HepG2 (cell line): ENCODE data around the gene PLD3. TPM values are rescaled to one million over a fixed set of nuclear protein-coding genes. Genes with fewer than 3 reads are reported as not detected.

Experiments used
- ATAC-seq: fragments of 200-7000 bp; cut with Tn5 transposase; 3 replicates; pipeline ENCODE4 v1.9.1; 2020; ENCODE audit warnings: mild to moderate bottlenecking, moderate library complexity
- BruUV-seq: library from RNA; stranded (reverse); fragments of 400-500 nt; replicated peaks from 2 replicates; lab custom pipeline; 2021; lab: Mats Ljungman, UMichigan
- CTCF ChIA-PET: fragments of 300-600 bp; formaldehyde crosslinking; extraction: SDS; loops from one replicate; lab custom pipeline; 2021; ENCODE audit warnings: low total read pairs, inconsistent platforms, low intra/inter-chr PET ratio; lab: Yijun Ruan, JAX
- POLR2A ChIA-PET: fragments of 350-600 bp; sonication (Branson Sonifier 250); formaldehyde crosslinking; loops from one replicate; lab custom pipeline; 2020; ENCODE audit warnings: antibody characterized with exemption, inconsistent platforms; lab: Yijun Ruan, JAX
- DNase-seq: peaks from one replicate; pipeline ENCODE4 v3.0.0-alpha.2; 2015; ENCODE audit warnings: low spot score
- FAIRE-seq: peaks from 3 replicates; lab custom pipeline; 2011; peaks lifted over from hg19 to GRCh38; lab: Jason Lieb, UNC
- H2AFZ ChIP-seq: one replicate; pipeline ENCODE4 v1.6.1; 2011; ENCODE audit warnings: low read length, inconsistent platforms
- H3K27ac ChIP-seq: fragments of 300-600 bp; 3 replicates; pipeline ENCODE4 v1.8.0; 2011; ENCODE audit warnings: mixed run types, mild to moderate bottlenecking, mixed read lengths, low read length, inconsistent platforms; ENCODE audit not compliant: insufficient read depth; ENCODE audit errors: extremely low read length
- H3K27me3 ChIP-seq, 2 experiments: fragments of 200-600 bp in 1 of 2; 2 replicates in 1 of 2; 3 replicates in 1 of 2; pipeline versions ENCODE4 v1.6.0 to v1.8.0; 2011; ENCODE audit warnings: low read length in 2 of 2, mild to moderate bottlenecking in 2 of 2, moderate library complexity in 2 of 2, inconsistent platforms in 1 of 2; ENCODE audit not compliant: insufficient read depth in 2 of 2, control insufficient read depth in 1 of 2
- H3K36me3 ChIP-seq, 2 experiments: fragments of 200-600 bp in 1 of 2; replicated peaks in 1 of 2; 2 replicates in 1 of 2; 3 replicates in 1 of 2; pipeline versions ENCODE4 v1.5.1 to v1.8.0; 2011; ENCODE audit warnings: low read length in 2 of 2, inconsistent platforms in 1 of 2; ENCODE audit not compliant: insufficient read depth in 2 of 2, control insufficient read depth in 1 of 2
- H3K4me1 ChIP-seq: 2 replicates; pipeline ENCODE4 v1.5.1; 2012; ENCODE audit warnings: low read length, inconsistent platforms; ENCODE audit not compliant: insufficient read depth
- H3K4me2 ChIP-seq: 2 replicates; pipeline ENCODE4 v1.6.0; 2011; ENCODE audit warnings: low read depth, low read length, inconsistent platforms
- H3K4me3 ChIP-seq, 3 experiments: fragments of 200-600 bp in 1 of 3; sonication (generic), shearing (Covaris generic) in 1 of 3; replicated peaks in 1 of 3; 2 replicates each; pipeline ENCODE4 v1.5.1; 2011 to 2016; ENCODE audit warnings: low read length in 3 of 3, inconsistent platforms in 2 of 3, low read depth in 2 of 3, mild to moderate bottlenecking in 2 of 3, control low read depth in 1 of 3, mixed read lengths in 1 of 3; ENCODE audit not compliant: insufficient read depth in 1 of 3
- H3K79me2 ChIP-seq: one replicate; pipeline ENCODE4 v1.6.1; 2011; ENCODE audit warnings: low read length, inconsistent platforms; ENCODE audit not compliant: insufficient read depth
- H3K9ac ChIP-seq: 2 replicates; pipeline ENCODE4 v1.6.0; 2011; ENCODE audit warnings: mild to moderate bottlenecking, low read depth, low read length, inconsistent platforms; ENCODE audit not compliant: insufficient read depth
- H3K9me3 ChIP-seq: 2 replicates; pipeline ENCODE4 v1.5.1; 2012; ENCODE audit warnings: mild to moderate bottlenecking, low read length
- H4K20me1 ChIP-seq: 2 replicates; pipeline ENCODE4 v1.6.0; 2011; ENCODE audit warnings: inconsistent platforms, mild to moderate bottlenecking, low read length, moderate library complexity; ENCODE audit not compliant: insufficient read depth
- HIVEP1 ChIP-seq: sonication (generic); formaldehyde crosslinking; IDR thresholded peaks from 2 replicates; pipeline ENCODE4 v1.4.0; 2020; ENCODE audit warnings: mild to moderate bottlenecking, missing genetic modification reagents
- IRF2 ChIP-seq: IDR thresholded peaks from 2 replicates; pipeline ENCODE4 v1.6.1; 2018; ENCODE audit warnings: missing genetic modification reagents, missing compliant biosample characterization
- SP1 ChIP-seq, 2 experiments: fragments of 450-650 bp in 1 of 2; sonication (generic) in 1 of 2; formaldehyde crosslinking in 1 of 2; IDR thresholded peaks; 2 replicates each; pipeline versions ENCODE4 v1.4.0 to v1.6.1; 2016 to 2020; ENCODE audit warnings: missing genetic modification reagents in 1 of 2
- TCF12 ChIP-seq, 2 experiments: fragments of 450-650 bp in 1 of 2; sonication (generic) in 1 of 2; formaldehyde crosslinking in 1 of 2; IDR thresholded peaks; 2 replicates each; pipeline versions ENCODE4 v1.6.1 to v1.8.0; 2017 to 2022; ENCODE audit warnings: antibody characterized with exemption in 1 of 2, mild to moderate bottlenecking in 1 of 2, missing genetic modification reagents in 1 of 2, moderate library complexity in 1 of 2
- TEAD3 ChIP-seq: optimal IDR thresholded peaks from 2 replicates; pipeline ENCODE3; 2016; ENCODE audit warnings: borderline replicate concordance
- ZNF337 ChIP-seq: sonication (generic); formaldehyde crosslinking; IDR thresholded peaks from 2 replicates; pipeline ENCODE4 v1.5.1; 2020; ENCODE audit warnings: missing genetic modification reagents, low read depth, mild to moderate bottlenecking, borderline replicate concordance
- WGBS: methylation state at CpG from one replicate; pipeline ENCODE4 v1.1.6; 2017; ENCODE audit warnings: low lambda C conversion rate; 5-methylcytosine and 5-hydroxymethylcytosine counted together
- in situ Hi-C: cut with HindIII; loops from 2 replicates; pipeline ENCODE4 v1.10.0; 2017; ENCODE audit warnings: low pct_unique_long_range_greater_than_20kb; ENCODE audit not compliant: extremely low pct_ligation_motif_present
- intact Hi-C: fragments of 100-400 bp; cut with micrococcal nuclease; formaldehyde crosslinking; loops from one replicate; pipeline ENCODE4 v1.10.0; 2022; ENCODE audit not compliant: unreplicated experiment
- polyA plus RNA-seq, 8 experiments: library from polyadenylated mRNA; depleted of rRNA in 3 of 8; stranded (reverse) in 7 of 8; unstranded in 1 of 8; fragments of >200 nt; fragmentation: Illumina TruSeq in 4 of 8; extraction: Trizol in 4 of 8; gene quantifications; 2 replicates each; pipeline versions ENCODE4 v1.2.1 to v1.2.3, GENCODE V29; 2011 to 2016; ENCODE audit warnings: low read depth in 4 of 8, missing spikeins in 1 of 8, mixed read lengths in 1 of 8; ENCODE audit not compliant: insufficient read depth in 1 of 8
- total RNA-seq, 5 experiments: library from RNA; depleted of rRNA; stranded (reverse); fragments of >200 nt; fragmentation: Illumina TruSeq; extraction: Trizol; gene quantifications; 2 replicates each; pipeline ENCODE4 v1.2.3, GENCODE V29; 2016; ENCODE audit warnings: low read depth in 1 of 5
- TF ChIP-seq, protein P1 (sequence below): sonication (generic); formaldehyde crosslinking; IDR thresholded peaks from 2 replicates; pipeline ENCODE4 v1.5.1; 2020; ENCODE audit warnings: missing genetic modification reagents, mild to moderate bottlenecking, borderline replicate concordance
- TF ChIP-seq, protein P2 (sequence below): sonication (generic); formaldehyde crosslinking; IDR thresholded peaks from 2 replicates; pipeline ENCODE4 v1.5.0; 2020; ENCODE audit warnings: mild to moderate bottlenecking, low read depth, missing genetic modification reagents, borderline replicate concordance
- TF ChIP-seq, protein P3 (sequence below), 2 experiments: sonication (generic) in 1 of 2; formaldehyde crosslinking in 1 of 2; IDR thresholded peaks; 2 replicates each; pipeline versions ENCODE4 v1.4.0 to v1.6.1; 2016 to 2020; ENCODE audit warnings: borderline replicate concordance in 1 of 2, low read depth in 1 of 2, mild to moderate bottlenecking in 1 of 2, missing genetic modification reagents in 1 of 2

The PLD3 gene
- total and polyA plus RNA-seq, 2 of the 13 experiments (the other 11 are each of a cell fraction or from before 2014, with no cell fraction given): 45.7 to 164 TPM

DNA sequence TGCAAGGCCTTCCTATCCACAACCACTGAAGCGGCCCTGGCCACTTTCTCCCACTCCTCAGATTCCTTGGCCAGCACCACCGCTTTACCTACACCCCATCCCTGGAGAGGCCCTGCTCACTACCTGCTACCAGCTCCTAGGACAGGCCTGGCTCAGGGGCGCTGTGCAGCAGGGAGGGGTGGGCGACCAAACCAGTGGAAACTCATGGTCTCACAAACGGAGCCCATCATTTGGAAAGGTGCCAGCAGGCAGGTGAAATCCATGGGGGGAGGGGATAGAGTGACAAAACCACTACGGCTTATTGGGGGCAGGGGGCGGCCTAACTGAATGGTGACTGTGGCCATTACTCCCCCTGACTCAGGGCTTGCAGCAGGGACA, 27.9 kb upstream of the PLD3 start:
- Histone ChIP-seq H3K4me2 (no peak overlapping the region), H3K36me3 (peaks cover 16 to 39% of the 10 kb centered on the region in 2 experiments), H3K27ac (no peak overlapping the region), H3K4me3 (no peak overlapping the region), H3K79me2 (no peaks in the 10 kb centered on the region), H3K27me3 (no peaks in the 10 kb centered on the region), H3K9ac (no peak overlapping the region), H3K4me1 (no peaks in the 10 kb centered on the region), H3K9me3 (no peaks in the 10 kb centered on the region), H2AFZ (no peak overlapping the region), H4K20me1 (no peaks in the 10 kb centered on the region)
- ATAC-seq (no peak), DNase-seq (no peak), FAIRE-seq (no peak)
- BruUV-seq: no TSS peak
- CTCF ChIA-PET: no interaction called here
- TF ChIP-seq, protein P1, sequence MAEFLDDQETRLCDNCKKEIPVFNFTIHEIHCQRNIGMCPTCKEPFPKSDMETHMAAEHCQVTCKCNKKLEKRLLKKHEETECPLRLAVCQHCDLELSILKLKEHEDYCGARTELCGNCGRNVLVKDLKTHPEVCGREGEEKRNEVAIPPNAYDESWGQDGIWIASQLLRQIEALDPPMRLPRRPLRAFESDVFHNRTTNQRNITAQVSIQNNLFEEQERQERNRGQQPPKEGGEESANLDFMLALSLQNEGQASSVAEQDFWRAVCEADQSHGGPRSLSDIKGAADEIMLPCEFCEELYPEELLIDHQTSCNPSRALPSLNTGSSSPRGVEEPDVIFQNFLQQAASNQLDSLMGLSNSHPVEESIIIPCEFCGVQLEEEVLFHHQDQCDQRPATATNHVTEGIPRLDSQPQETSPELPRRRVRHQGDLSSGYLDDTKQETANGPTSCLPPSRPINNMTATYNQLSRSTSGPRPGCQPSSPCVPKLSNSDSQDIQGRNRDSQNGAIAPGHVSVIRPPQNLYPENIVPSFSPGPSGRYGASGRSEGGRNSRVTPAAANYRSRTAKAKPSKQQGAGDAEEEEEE: no peak
- TF ChIP-seq TEAD3 (CRISPR knock-in tag) (no peak), ZNF337 (no peak), TCF12 (IDR thresholded peaks at IDR 0.05) (no peak), TCF12 (CRISPR knock-in tag; IDR thresholded peaks at IDR 0.05) (no peak), IRF2 (no peak), HIVEP1 (CRISPR knock-in tag) (no peak), SP1 (IDR thresholded peaks at IDR 0.05) (no peak), SP1 (CRISPR knock-in tag; IDR thresholded peaks at IDR 0.05) (no peak)
- TF ChIP-seq, protein P2, sequence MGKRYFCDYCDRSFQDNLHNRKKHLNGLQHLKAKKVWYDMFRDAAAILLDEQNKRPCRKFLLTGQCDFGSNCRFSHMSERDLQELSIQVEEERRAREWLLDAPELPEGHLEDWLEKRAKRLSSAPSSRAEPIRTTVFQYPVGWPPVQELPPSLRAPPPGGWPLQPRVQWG (CRISPR knock-in tag): no peak
- TF ChIP-seq, protein P3, sequence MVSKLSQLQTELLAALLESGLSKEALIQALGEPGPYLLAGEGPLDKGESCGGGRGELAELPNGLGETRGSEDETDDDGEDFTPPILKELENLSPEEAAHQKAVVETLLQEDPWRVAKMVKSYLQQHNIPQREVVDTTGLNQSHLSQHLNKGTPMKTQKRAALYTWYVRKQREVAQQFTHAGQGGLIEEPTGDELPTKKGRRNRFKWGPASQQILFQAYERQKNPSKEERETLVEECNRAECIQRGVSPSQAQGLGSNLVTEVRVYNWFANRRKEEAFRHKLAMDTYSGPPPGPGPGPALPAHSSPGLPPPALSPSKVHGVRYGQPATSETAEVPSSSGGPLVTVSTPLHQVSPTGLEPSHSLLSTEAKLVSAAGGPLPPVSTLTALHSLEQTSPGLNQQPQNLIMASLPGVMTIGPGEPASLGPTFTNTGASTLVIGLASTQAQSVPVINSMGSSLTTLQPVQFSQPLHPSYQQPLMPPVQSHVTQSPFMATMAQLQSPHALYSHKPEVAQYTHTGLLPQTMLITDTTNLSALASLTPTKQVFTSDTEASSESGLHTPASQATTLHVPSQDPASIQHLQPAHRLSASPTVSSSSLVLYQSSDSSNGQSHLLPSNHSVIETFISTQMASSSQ (IDR thresholded peaks at IDR 0.05; ENCODE audit: low read depth): no peak
- TF ChIP-seq, protein P3 (CRISPR knock-in tag; IDR thresholded peaks at IDR 0.05; ENCODE audit: borderline replicate concordance): no peak
- in situ Hi-C loops: no loop called here
- POLR2A ChIA-PET: no interaction called here
- intact Hi-C loops: no loop called here
- 96% methylated on average over 6 of the region's 7 CpGs for WGBS
